Measurements from ENCODE around the gene ARF5. TPM values are rescaled to one million over a fixed set of nuclear protein-coding genes. Genes with fewer than 3 reads are reported as not detected.
"Not testable (repeated sequence)": the region's sequence is repeated elsewhere in the genome, so short reads cannot be mapped to it uniquely, and the experiment has no call there.

The ARF5 gene
- total RNA-seq, 1 experiment from 2014 or later, result 155 TPM

DNA sequence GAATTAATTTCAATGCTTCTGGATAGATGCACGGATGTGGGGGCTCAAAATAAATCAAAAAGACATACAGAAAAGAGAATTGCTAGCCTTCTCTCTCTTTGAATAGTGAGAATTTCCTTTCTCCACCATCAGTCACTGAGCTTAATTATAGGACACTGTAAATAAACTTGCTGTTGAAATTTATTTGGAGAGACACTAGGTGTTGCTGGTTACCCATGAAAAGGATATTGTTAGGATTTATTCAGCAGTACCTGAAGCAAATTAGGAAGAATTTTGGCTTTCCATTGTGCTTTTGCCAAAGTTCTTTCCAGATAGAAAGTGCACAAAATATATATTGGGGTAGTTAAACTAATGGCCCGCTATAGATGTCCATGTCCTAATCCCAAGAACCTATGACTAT, 30.4 kb upstream of the ARF5 start:
- TF ChIP-seq, protein P1, sequence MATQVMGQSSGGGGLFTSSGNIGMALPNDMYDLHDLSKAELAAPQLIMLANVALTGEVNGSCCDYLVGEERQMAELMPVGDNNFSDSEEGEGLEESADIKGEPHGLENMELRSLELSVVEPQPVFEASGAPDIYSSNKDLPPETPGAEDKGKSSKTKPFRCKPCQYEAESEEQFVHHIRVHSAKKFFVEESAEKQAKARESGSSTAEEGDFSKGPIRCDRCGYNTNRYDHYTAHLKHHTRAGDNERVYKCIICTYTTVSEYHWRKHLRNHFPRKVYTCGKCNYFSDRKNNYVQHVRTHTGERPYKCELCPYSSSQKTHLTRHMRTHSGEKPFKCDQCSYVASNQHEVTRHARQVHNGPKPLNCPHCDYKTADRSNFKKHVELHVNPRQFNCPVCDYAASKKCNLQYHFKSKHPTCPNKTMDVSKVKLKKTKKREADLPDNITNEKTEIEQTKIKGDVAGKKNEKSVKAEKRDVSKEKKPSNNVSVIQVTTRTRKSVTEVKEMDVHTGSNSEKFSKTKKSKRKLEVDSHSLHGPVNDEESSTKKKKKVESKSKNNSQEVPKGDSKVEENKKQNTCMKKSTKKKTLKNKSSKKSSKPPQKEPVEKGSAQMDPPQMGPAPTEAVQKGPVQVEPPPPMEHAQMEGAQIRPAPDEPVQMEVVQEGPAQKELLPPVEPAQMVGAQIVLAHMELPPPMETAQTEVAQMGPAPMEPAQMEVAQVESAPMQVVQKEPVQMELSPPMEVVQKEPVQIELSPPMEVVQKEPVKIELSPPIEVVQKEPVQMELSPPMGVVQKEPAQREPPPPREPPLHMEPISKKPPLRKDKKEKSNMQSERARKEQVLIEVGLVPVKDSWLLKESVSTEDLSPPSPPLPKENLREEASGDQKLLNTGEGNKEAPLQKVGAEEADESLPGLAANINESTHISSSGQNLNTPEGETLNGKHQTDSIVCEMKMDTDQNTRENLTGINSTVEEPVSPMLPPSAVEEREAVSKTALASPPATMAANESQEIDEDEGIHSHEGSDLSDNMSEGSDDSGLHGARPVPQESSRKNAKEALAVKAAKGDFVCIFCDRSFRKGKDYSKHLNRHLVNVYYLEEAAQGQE (IDR thresholded peaks at IDR 0.05; ENCODE audit: insufficient read depth in 1 of 2, low read depth in 2 of 2, low read length in 1 of 2), result no peak
- TF ChIP-seq TCF7L2 (IDR thresholded peaks at IDR 0.05; ENCODE audit: low read depth, low read length), result no peak
- no peak for TF ChIP-seq SIN3A (IDR thresholded peaks at IDR 0.05; ENCODE audit: borderline replicate concordance, insufficient read depth, low read depth, low read length)
- TF ChIP-seq, protein P2, sequence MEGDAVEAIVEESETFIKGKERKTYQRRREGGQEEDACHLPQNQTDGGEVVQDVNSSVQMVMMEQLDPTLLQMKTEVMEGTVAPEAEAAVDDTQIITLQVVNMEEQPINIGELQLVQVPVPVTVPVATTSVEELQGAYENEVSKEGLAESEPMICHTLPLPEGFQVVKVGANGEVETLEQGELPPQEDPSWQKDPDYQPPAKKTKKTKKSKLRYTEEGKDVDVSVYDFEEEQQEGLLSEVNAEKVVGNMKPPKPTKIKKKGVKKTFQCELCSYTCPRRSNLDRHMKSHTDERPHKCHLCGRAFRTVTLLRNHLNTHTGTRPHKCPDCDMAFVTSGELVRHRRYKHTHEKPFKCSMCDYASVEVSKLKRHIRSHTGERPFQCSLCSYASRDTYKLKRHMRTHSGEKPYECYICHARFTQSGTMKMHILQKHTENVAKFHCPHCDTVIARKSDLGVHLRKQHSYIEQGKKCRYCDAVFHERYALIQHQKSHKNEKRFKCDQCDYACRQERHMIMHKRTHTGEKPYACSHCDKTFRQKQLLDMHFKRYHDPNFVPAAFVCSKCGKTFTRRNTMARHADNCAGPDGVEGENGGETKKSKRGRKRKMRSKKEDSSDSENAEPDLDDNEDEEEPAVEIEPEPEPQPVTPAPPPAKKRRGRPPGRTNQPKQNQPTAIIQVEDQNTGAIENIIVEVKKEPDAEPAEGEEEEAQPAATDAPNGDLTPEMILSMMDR (IDR thresholded peaks at IDR 0.05), result no peak; the same call in 1 of the 2 replicates
- TF ChIP-seq POLR2AphosphoS5 (IDR thresholded peaks at IDR 0.05; ENCODE audit: low read depth, low read length), result no peak
- H3K4me3 ChIP-seq (ENCODE audit: low read depth in 2 of 2, low read length in 2 of 2), result no peak overlapping the region
- DNase-seq (ENCODE audit: low read depth, low spot score) (no peak), ATAC-seq (no peak)
- H3K27me3 ChIP-seq (ENCODE audit: control insufficient read depth, insufficient read depth, low read length), result no peaks in the 10 kb centered on the region
- no peaks in the 10 kb centered on the region for H3K4me1 ChIP-seq (ENCODE audit: control insufficient read depth, insufficient read depth, low read length)
- H3K27ac ChIP-seq (ENCODE audit: low read length), result no peak overlapping the region
- POLR2A ChIA-PET, result no interaction called here
- intact Hi-C loops (cut with micrococcal nuclease; ENCODE audit: unreplicated experiment), result no loop called here
- no peaks in the 10 kb centered on the region for H3K36me3 ChIP-seq (ENCODE audit: control insufficient read depth, insufficient read depth, low read length)
- in situ Hi-C loops (cut with HindIII; ENCODE audit: low pct_unique_long_range_greater_than_20kb, low sequenced_read_pairs), result no loop called here
- no peaks in the 10 kb centered on the region for H3K9me3 ChIP-seq (ENCODE audit: control insufficient read depth, insufficient read depth, low read depth, low read length)
- CTCF ChIA-PET, result interaction anchor here (0.8 kb wide), 1 partner anchor 210 kb away, joined by 3 read pairs; no protein-coding TSS in a partner anchor
- no TSS peak for BruUV-seq (replicated peaks)

DNA sequence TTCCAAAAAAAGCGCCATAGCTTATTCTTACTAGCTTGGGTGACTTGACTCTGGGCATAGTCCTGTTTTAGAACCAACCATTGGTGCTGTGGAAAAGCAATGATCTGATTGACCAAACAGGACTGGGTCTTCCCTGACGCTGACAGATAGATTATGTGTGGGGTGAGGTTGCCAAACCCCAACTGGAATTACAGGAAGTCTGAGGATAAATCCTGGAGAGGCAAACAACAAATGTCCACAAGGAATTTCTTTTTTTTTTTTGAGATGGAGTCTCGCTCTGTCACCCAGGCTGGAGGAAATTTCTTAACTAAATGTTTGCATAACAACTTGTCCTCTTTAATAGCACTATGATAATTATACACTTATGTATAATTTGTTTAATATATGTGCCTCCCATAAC, 22.0 kb upstream of the ARF5 start:
- Histone ChIP-seq H3K4me3 (ENCODE audit: low read depth in 2 of 2, low read length in 2 of 2) (no peak overlapping the region), H3K9me3 (ENCODE audit: control insufficient read depth, insufficient read depth, low read depth, low read length) (no peaks in the 10 kb centered on the region), H3K4me1 (ENCODE audit: control insufficient read depth, insufficient read depth, low read length) (no peaks in the 10 kb centered on the region), H3K27me3 (ENCODE audit: control insufficient read depth, insufficient read depth, low read length) (no peaks in the 10 kb centered on the region), H3K36me3 (ENCODE audit: control insufficient read depth, insufficient read depth, low read length) (no peaks in the 10 kb centered on the region), H3K27ac (ENCODE audit: low read length) (no peak overlapping the region)
- in situ Hi-C loops (cut with HindIII; ENCODE audit: low pct_unique_long_range_greater_than_20kb, low sequenced_read_pairs) (no loop called here), intact Hi-C loops (cut with micrococcal nuclease; ENCODE audit: unreplicated experiment) (no loop called here)
- no peak for ATAC-seq
- ChIA-PET POLR2A (no interaction called here), CTCF (no interaction called here)
- DNase-seq (ENCODE audit: low read depth, low spot score), result no peak
- BruUV-seq (replicated peaks), result no TSS peak
- TF ChIP-seq, protein P2 (IDR thresholded peaks at IDR 0.05), result no peak
- TF ChIP-seq POLR2AphosphoS5 (IDR thresholded peaks at IDR 0.05; ENCODE audit: low read depth, low read length) (no peak), TCF7L2 (IDR thresholded peaks at IDR 0.05; ENCODE audit: low read depth, low read length) (no peak), SIN3A (IDR thresholded peaks at IDR 0.05; ENCODE audit: borderline replicate concordance, insufficient read depth, low read depth, low read length) (no peak)
- TF ChIP-seq, protein P1 (IDR thresholded peaks at IDR 0.05; ENCODE audit: insufficient read depth in 1 of 2, low read depth in 2 of 2, low read length in 1 of 2), result no peak

DNA sequence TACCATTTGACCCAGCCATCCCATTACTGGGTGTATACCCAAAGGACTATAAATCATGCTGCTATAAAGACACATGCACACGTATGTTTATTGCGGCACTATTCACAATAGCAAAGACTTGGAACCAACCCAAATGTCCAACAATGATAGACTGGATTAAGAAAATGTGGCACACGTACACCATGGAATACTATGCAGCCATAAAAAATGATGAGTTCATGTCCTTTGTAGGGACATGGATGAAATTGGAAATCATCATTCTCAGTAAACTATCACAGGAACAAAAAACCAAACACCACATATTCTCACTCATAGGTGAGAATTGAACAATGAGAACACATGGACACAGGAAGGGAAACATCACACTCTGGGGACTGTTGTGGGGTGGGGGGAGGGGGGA, 20.2 kb upstream of the ARF5 start:
- H3K9me3 ChIP-seq (ENCODE audit: control insufficient read depth, insufficient read depth, low read depth, low read length); POLR2A ChIA-PET; ATAC-seq: not testable (repeated sequence)

More for the DNA sequence above, 20.2 kb upstream of the ARF5 start:
- intact Hi-C loops (cut with micrococcal nuclease; ENCODE audit: unreplicated experiment); in situ Hi-C loops (cut with HindIII; ENCODE audit: low pct_unique_long_range_greater_than_20kb, low sequenced_read_pairs); BruUV-seq (replicated peaks); H3K27me3 ChIP-seq (ENCODE audit: control insufficient read depth, insufficient read depth, low read length); DNase-seq (ENCODE audit: low read depth, low spot score); H3K4me1 ChIP-seq (ENCODE audit: control insufficient read depth, insufficient read depth, low read length); CTCF ChIA-PET; H3K4me3 ChIP-seq (ENCODE audit: low read depth in 2 of 2, low read length in 2 of 2); H3K27ac ChIP-seq (ENCODE audit: low read length); H3K36me3 ChIP-seq (ENCODE audit: control insufficient read depth, insufficient read depth, low read length): not testable (repeated sequence)
